RCC 7860 (cell line): ENCODE results near the gene PLCB3.
A peak's percentile ranks its signal among the peaks of the same experiment; 100 is the strongest.
"Not testable (repeated sequence)": the region's sequence is repeated elsewhere in the genome, so short reads cannot be mapped to it uniquely, and the experiment has no call there.

Experiments
- DNase-seq: peaks from one replicate; pipeline ENCODE4 v3.0.0-alpha.2; 2015; ENCODE audit warnings: low spot score
- FAIRE-seq: peaks from 2 replicates; lab custom pipeline; 2012; peaks lifted over from hg19 to GRCh38; lab: Jason Lieb, UNC

Gene PLCB3

DNA sequence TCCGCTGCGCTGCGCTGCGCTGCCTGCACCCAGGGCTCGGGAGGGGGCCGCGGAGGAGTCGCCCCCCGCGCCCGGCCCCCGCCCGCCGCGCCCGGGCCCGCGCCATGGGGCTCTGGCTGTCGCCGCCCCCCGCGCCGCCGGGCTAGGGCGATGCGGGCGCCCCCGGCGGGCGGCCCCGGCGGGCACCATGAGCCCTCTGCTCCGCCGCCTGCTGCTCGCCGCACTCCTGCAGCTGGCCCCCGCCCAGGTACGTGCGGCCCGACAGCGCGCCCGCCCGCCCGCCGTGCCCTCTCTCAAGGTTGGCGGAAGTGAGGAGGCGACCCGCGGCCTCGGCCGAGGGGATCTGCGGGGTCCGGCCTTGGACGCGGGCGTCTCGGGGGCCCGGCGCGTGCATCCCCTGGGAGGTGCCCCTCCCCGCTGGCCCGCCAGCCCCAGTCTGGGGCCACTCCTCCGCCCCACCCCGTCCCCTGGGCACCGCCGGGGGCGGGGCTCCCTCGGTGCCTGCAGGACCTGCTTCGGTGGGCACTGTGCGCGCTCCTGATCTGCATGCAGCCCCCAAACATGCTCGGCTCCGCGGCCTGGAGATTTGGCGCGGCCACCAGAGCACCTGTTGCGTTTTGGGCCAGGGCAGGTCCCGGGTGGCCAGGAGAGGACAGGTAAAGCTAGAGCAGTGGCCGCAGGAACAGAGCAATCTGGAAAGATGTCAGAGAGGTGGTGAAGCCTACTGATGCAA lies 16.5 kb upstream of the PLCB3 start:
- DNase-seq (no peak), FAIRE-seq (no peak)

DNA sequence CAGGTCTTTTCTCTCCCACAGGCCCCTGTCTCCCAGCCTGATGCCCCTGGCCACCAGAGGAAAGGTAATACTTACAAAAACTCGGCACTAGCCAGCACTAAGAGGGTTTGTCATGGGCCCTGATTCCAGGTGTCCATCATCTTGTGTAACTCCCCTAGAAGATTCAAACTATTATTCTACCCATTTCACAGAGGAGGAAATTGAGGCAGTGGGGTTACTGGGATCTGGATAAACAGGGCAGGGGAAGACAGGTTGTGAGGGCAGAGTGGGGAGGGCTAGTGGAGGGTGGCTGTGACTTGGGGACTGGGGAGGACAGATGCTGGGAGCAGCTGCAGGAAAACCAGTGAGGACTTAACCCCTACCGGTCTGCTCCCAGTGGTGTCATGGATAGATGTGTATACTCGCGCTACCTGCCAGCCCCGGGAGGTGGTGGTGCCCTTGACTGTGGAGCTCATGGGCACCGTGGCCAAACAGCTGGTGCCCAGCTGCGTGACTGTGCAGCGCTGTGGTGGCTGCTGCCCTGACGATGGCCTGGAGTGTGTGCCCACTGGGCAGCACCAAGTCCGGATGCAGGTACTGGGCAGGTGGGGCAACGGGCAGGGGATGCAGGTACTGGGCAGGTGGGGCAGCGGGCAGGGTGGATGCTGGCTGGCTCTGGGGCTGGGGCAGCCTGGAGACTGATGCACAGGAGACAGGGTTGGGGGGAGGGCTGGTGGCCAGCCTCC lies 15.7 kb upstream of the PLCB3 start:
- FAIRE-seq, result no peak
- no peak for DNase-seq

DNA sequence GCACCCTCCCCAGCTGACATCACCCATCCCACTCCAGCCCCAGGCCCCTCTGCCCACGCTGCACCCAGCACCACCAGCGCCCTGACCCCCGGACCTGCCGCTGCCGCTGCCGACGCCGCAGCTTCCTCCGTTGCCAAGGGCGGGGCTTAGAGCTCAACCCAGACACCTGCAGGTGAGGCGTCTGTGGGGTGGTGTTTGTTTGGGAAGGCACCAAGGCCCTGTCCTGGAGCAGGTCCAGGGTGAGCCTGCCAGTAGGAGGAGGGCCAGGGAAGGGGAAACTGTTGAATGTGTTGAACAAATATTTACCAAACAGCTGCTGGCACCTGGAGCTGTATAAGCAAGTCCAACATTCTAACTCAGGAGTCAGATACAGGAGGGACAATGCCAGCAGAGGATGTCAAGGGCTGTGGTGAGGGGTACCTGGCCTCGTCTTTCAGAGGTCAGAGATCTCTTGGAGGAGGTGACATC lies 13.8 kb upstream of the PLCB3 start:
- no peak for DNase-seq
- FAIRE-seq, result no peak

DNA sequence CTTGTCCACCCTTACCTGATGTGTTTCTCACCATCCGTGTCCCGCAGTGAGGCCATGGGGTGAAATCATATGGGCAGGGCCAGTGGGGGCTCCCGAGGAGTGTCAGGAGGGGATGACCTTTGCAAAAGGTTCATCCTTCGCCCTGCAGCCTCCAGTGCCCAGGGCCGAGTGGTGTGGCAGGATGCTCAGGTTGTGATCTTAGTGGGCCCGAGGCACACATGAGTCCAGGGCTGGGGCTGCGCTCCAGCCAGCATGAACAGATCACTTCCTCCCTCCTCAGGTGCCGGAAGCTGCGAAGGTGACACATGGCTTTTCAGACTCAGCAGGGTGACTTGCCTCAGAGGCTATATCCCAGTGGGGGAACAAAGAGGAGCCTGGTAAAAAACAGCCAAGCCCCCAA lies 13.3 kb upstream of the PLCB3 start:
- FAIRE-seq, result no peak
- DNase-seq, result no peak

DNA sequence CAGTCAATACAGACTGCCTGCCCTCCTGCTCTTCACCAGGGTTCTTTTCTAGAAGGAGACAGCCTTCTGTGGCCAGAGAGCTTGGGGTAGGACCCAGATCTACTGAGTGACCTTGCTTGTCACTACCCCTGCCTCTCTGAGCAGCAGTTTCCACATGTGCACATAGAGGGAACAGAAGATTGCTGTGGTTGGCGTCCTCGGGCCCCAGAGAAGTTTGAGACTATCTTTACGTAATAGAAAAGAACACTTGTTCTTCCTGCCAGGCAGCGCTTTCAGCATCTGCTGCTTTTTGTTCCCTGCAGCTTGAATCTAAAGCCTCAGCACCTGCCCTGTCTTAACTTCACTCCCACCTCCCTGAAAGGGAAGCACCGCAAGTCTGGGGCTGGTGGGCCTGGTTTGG lies 12.3 kb upstream of the PLCB3 start:
- no peak for FAIRE-seq
- no peak for DNase-seq

DNA sequence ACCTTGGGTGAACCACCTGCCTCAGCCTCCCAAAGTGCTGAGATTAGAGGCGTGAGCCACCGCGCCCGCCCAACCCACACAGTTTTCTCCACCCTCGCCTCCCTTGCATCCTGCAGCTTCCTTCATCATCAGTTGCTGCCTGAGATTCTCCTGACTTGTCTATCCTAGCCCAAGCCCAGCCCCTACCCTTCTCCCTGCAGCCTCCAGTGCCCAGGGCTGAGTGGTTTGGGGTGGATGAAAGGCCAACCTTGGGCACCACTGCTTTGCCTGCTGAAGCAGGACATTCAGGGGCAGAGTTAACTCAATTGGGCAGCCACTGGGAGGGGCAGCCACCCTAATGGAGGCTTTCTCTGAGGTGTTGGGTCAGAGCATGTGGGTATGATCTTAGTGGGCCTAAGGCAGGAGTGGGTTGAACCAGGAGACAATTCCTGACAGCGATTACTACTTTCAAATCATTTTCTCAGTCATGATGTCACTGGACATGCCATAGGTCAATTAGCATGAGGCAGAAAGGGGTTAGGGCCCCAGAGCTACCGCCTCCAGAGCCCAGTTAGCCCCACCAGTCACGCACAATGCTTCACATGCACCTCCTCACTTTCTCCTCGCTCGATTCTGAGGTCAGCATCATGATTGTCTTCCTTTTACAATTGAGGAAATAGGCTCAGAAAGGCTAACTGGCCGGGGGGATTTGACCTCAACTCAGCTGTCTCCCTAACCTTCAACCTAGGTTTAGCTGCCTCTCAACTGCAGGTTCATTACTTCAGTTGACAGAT lies 11.5 kb upstream of the PLCB3 start:
- FAIRE-seq (no peak), DNase-seq (no peak)

DNA sequence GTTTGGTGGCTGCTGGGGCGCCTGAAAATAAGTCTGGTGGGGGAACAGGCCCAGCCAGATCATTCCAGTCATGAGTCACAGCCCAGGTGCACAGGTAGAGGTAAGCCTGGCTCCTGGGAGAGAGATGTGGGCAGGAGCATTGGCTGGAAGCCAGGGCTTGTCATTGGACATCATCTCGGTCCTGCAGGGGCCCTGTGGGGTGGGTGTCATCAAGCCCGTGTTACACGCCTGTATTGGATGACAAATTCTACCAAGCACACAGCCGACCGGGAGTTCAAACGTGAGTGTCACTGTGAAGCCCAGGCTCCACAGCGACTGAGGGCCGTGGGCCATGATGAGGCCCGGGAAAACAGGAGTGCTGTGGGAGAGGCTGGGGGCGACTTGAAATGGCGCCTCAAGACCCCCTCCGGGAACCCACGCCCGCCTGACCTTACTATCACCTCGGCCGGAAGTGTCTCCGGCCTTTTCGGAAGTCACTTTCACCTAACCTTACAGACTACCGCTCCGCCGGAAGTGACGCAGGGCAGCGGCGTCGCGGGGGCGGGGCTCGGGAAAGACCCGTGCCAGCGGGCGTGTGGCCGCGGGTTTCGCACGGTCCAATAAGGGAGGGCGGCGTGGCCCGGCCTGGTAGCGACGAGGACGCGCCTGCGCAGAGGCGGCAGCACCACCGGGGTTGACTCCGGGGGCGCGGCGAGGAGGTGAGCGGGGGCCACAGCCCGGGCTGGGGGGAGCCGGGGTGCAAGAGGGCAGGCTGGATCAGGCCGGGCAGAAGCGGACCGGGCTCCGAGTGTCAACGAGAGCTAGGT lies 10.7 kb upstream of the PLCB3 start, which contains the start of gene FKBP2:
FKBP2 (plus strand) TSS at position 661 of the 806 bp plus-strand sequence. CDS start 1,293 bp downstream, outside the sequence.
- DNase-seq (peak; percentile 88), FAIRE-seq (no peak)

DNA sequence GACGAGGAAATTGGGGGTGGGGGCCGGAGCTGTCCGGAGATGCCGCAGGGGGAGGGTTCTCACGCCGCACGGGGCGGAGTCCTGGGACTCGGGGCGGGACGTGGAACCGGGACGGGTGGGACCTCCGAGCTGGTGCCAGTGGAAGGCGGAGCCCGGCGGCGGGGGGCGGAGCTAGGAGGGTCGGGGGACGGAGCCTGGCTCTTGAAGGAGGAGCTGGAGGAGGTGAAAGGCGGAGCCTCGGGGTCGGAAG lies 10.2 kb upstream of the PLCB3 start:
- FAIRE-seq, result no peak
- no peak for DNase-seq

DNA sequence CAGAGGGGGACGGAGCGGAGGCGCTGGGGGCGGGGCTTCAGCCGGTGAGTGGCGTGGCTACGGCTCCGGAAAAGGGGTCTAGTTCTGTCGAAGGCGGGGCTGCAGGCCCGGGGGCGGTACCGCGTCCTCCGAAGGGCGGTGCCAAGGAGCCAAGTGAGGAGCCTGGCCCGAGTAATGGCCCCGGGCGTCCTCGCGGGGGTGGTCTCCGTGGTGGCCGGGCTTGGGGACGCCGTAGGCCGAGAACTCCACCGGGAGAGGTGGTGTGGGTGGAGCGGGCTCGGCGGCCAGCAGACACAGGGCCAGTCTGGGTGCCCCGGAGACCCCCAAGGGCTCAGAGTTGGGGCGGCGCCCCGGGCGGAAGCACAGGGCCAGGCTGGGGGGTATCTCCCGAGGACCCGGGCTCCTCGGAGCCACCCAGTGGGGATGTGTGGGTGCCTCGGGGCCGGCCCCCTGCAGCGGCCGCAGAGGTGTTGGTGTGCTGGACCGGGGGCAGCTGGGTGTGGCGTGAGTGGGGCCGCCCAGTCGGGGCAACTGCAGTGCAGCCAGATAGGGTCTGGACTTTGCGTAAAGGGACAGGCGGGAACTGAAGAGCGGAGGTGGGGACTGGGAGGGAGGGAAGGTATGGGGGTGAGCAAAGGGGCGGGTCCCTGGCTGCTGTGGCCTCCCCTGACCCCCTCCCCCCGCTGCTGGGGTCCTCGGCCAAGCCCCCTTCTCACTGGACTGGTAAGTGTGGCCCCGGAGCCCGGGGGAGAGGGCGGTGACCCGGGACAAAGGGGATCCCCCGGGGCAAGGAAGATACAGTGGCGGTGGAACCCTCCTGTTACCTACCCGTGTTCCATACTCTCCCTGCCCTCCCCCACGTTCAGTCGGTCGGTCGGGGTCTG lies 9.6 kb upstream of the PLCB3 start:
- FAIRE-seq (peak; percentile 72), DNase-seq (peak; percentile 95)

DNA sequence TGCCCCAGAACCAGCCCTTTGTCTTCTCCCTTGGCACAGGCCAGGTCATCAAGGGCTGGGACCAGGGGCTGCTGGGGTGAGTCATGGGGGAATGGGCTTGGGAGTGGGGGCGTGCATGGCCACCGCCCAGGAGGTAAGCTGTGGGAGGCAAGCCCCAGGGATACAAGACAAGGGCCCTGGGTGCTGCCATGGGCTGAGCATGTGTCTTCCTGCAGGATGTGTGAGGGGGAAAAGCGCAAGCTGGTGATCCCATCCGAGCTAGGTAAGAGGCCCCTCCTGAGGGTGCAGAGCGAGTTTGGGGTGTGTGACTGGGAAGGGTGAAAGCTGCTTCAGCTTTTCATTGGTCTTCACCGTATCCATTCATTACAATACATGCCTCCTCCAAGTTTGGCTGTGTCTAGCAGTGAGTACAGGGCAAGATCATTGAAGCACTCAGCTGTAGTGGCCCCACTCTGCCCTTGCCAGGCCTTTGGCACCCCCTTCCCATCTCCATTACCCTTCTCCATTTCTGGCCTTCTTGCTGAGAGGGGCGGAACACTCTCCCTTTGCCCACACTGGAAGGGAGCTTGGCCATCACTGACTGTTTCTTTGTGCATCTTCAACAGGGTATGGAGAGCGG lies 8.0 kb upstream of the PLCB3 start:
- no peak for DNase-seq

DNA sequence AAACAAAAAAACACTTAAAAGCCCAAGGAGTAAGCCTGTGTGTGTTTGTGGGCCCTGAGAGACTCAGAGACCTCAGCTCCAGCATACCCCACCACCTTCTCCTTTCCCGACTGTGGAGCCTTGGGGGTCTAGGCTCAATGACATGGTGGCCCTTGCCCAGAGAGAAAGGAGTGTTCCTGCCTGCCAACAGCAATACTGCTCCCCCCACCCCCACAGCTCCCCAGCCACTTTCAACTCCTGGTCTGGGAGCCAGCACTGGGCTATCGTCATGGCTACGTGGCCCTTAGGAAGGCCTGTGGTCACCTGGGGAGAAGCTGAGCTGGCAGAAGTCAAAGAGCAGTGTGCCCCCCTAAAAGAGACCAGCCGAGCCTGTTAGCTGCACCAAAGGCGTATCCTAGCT lies 7.2 kb upstream of the PLCB3 start:
- no peak for DNase-seq
- no peak for FAIRE-seq

More for the DNA sequence above, 8.0 kb upstream of the PLCB3 start:
- FAIRE-seq, result no peak

DNA sequence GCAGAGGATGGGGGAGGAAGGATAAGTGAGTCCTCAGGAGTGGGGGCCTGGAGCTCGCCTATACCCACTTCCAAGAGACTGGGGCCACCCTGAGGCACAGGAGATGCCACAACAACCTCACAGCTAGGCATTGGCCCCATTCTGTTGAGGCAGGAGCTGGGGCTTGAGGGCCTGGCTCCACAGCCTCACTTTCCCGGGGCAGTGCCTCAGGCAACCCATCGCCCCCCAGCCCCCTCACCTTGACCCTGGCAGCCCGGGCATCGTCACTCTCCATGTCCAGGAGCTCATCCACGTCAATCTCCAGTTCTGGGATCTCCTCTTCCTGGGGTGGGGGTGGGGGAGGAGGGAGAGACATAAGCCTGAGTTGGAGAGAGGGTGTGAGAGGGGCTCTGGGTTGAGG lies 6.4 kb upstream of the PLCB3 start:
- no peak for FAIRE-seq
- no peak for DNase-seq

DNA sequence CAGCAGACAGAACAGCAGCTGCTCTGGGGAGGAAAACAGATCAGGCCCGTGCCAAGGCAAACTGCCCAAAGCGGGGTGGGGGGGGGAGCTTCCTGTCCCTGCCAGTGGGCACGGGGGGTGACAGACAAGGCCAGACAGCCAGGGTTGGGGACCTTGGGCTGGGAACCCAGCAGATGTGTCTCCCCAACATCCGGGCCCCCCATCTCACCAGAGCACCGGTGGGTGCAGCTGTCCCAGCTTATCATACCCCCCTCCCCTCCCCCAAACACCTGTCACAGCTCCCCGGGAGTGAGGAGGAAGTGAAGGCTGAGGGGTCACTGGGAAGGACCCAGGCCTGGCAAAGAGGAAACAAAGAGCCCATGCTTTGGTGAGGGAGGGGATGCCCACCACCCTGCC lies 5.9 kb upstream of the PLCB3 start:
- DNase-seq (no peak), FAIRE-seq (no peak)

DNA sequence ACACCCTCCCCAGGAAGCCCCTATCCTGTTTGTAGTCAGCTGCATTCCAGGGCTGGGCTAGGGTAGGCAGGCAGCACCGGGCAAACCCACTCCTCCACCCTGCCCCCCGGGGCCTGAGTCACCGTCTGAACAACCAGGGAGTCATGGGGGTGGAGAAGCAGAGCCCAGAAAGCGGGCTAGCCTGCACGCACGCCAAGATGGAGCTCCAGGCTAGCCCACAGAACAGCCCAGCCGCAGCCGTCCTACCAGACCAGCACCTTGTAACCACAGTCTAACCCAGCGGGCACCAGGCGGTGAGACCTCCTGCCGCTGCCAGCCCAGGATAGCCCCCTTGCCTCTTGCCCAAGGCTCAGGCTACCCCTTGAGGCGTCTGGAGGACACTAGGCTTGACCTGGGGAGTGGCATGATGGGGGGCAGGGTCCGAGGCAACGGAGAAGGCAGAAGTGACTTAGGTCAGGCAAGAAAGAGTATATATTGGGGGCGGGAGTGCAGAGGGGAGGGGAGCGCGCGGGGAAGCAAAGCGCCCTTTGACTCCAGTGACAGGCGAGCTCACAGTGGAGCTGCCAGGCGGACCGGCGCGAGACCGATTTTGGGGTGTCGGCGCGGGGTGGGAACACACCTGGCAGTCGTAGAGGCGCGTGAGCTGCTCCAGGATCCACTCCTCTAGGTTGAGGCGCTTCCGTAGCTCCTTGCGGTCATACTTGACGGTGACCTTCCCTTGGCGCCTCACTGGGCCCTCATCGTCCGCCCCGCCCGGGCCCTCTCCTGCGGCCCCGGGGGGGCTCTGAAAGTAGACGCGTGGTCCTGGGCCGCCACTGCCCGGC lies 5.3 kb upstream of the PLCB3 start:
- FAIRE-seq, result no peak

DNA sequence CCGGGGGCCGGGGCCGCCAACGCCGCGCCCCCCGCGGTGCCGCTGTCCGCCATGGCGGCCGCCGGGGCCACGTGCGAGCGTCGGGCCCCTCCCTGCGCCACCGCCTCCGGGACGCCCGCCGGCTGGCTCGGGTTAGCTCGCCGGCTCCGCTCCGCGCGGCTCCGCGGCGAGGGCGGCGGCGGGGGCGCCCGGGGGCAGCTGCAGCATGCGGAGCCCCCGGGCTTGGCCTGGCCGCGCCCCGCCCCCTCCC lies 4.8 kb upstream of the PLCB3 start:
- not testable (repeated sequence) for DNase-seq, FAIRE-seq

More for the DNA sequence above, 5.3 kb upstream of the PLCB3 start:
- DNase-seq, result peak; percentile 89

DNA sequence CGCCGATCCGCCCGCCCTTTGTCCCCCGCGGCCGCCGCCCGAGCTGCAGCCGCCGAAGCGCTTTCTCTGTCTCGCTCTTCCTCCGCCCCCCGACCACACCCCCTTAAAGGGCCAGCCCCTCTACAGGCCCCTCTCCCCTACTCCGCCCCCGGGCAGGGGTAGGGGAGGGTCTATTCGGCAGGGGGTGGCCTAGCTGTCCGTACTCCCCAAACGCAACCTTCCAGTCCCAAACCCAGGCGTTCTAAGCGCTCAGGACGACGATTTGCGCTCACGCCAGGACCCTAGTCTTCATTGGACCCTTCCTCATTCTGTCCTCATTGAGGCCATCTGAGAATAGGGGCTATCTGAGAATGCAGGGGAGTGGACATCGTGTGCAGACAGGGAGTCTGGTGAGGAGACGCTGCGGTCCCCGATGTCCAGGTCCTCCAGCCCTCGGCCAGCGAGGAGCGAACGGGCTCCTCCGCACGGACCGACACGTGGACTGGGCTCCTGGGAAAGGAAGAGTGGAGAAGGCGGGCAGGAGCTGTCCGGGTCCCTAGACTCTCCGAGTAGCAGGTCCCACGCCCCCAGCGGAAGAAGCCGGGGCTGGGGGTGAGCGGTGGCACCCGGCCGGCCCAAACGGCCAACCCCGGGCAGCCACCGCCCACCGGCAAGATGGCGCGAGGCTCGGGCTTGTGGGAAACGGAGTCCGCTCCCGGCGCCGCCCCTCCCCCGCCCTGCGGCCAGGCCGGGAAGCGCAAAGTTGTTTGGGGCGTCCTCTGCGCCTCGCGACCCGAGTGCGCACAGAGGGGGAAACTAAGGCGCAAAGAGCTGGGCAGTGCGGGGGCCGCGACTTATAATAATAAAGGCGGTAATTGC lies 4.2 kb upstream of the PLCB3 start, which contains the start of gene PPP1R14B:
PPP1R14B (minus strand) TSS at position 73 of the 858 bp plus-strand sequence. CDS start 270 bp downstream, outside the sequence.
- no peak for FAIRE-seq
- peak; percentile 56 for DNase-seq

DNA sequence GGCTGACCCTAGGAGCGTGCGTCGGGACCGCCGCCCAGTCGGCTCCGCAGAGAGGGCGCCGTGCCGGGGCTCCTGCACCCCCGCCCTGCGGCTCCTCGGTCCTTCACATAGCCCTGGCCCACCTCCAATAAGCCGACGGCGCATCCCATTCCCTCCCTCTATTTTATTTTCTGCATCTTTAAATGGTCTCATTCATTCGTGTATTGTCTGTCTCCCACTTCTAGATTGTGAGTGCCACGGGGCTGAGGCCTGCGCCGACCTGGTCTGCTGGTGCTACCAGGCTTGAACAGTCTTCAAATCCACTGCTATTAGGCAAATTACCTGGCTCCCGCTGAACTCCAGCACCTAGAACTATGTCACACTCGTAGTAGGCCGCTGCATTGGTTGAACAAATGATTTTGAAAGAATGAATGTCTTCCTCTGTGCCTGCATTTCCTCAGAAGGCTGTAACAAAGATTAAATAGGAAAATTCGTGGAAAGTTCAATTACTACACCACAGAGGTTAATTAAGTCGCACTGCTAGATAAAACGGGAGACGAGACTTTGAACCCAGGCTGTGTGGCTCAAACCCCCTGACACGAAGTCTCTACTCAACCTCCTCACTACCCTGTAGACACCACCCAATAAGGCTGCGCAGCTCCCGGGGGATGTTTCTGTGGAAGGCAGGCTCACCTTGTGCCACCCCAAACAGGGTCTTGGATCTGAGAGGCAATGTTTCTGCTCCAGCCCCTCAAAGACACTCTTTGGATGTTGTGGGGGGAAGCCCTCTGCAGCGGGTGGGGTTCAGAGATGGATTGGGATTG lies 3.4 kb upstream of the PLCB3 start:
- DNase-seq (no peak), FAIRE-seq (no peak)
